Esophagus (tissue), 2 donors: ENCODE data around the gene TUNAR. TPM values are rescaled to one million over a fixed set of nuclear protein-coding genes. Genes with fewer than 3 reads are reported as not detected.

Experiments
- H3K27ac ChIP-seq, 2 donors: one replicate each; pipeline ENCODE4 v1.5.1; 2013; ENCODE audit warnings: low read depth in 2 of 2, mild to moderate bottlenecking in 2 of 2, inconsistent platforms in 1 of 2, low read length in 1 of 2, moderate library complexity in 1 of 2
- H3K27me3 ChIP-seq, 2 donors: one replicate each; pipeline ENCODE4 v1.6.1; 2013; ENCODE audit warnings: low read length in 2 of 2, control low read depth in 1 of 2, mild to moderate bottlenecking in 1 of 2; ENCODE audit not compliant: insufficient read depth in 2 of 2, control insufficient read depth in 1 of 2
- H3K36me3 ChIP-seq, 2 donors: one replicate each; pipeline ENCODE4 v1.6.1; 2013; ENCODE audit warnings: low read length in 1 of 2; ENCODE audit not compliant: control insufficient read depth in 2 of 2, insufficient read depth in 2 of 2
- H3K4me1 ChIP-seq, 2 donors: one replicate each; pipeline ENCODE4 v1.6.1; 2013; ENCODE audit warnings: low read length in 1 of 2; ENCODE audit not compliant: control insufficient read depth in 2 of 2, insufficient read depth in 2 of 2
- H3K4me3 ChIP-seq, 2 donors: one replicate each; pipeline ENCODE4 v1.5.1; 2013; ENCODE audit warnings: low read length in 2 of 2, mild to moderate bottlenecking in 2 of 2, low read depth in 1 of 2, moderate library complexity in 1 of 2
- H3K9me3 ChIP-seq, 2 donors: one replicate each; pipeline ENCODE4 v1.6.1; 2013; ENCODE audit warnings: mild to moderate bottlenecking in 2 of 2, low read depth in 1 of 2, low read length in 1 of 2, moderate library complexity in 1 of 2; ENCODE audit not compliant: control insufficient read depth in 2 of 2, insufficient read depth in 1 of 2
- WGBS, 2 donors: extraction: QIAGEN DNeasy Blood & Tissue Kit; methylation state at CpG; one replicate each; pipeline ENCODE4 v1.1.7; 2013; 5-methylcytosine and 5-hydroxymethylcytosine counted together
- polyA plus RNA-seq, 2 donors: library from polyadenylated mRNA; stranded (reverse); fragments of 200-250 nt; gene quantifications; one replicate each; pipeline ENCODE4 v1.2.3, GENCODE V29; 2013
- donor health status: healthy with polysubstance abuse.
- donor health status: Bipolar disorder and iron deficiency.

The TUNAR gene
- polyA plus RNA-seq, 2 donors, result 0.01 TPM; not detected in 1

DNA sequence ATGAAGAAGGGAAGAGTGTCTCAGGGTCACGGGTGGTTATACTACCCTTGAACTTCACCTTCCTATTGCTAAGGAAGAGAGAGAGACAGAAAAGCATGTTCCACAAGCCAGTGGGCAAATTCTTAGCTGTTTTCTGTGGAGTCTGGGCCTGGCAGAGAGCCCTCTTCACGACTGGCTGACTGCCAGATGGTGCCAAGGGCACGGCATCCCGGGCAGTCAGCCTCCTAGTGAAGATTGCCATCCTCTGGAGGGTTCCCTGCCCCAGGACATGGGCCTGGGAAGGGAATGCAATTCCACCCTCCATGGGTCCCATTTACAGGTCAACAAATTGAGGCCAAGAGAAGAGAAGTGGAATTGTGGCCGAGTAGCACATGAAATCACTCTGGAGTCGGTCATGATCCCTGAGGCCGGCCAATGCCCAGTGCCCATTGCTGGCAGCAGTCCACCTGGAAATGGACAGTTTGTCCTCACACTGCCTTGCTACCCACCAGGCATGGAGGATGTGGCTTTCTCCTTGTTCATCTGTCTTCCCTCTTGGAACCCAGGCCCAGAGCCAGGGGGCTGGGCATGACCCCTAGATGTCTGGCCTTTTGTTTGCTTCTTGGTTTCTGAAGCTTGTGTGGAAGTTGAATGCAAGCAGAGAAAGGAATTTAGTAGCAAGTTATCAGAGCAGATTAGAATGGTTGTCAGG, 9.9 kb downstream of the TUNAR start:
- no peak overlapping the region for H3K4me3 ChIP-seq
- WGBS, 2 donors, result 56 to 58% methylated on average over 7 of the region's 7 CpGs
- no peak overlapping the region for H3K27ac ChIP-seq
- H3K9me3 ChIP-seq, result no peaks in the 10 kb centered on the region
- no peaks in the 10 kb centered on the region for H3K4me1 ChIP-seq
- no peaks in the 10 kb centered on the region for H3K27me3 ChIP-seq
- no peaks in the 10 kb centered on the region for H3K36me3 ChIP-seq

DNA sequence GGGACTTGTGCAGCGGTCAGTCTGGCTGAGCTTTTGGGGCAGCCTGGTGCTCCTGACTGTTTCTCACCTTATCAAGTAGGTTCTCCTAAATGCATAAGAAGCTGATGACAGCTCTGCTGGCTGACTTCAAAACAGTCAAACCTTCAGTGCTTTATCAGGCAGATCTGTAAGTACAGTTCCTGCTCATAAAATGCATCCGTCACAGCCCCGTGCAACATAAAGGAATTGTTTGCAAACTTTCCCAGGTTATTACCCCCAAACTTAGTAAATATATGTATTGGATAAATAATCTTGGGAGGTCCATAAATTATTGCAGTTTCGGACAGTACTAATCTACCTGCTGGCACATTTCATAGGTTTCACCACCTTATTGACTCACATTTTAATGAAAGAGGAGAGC, 10.7 kb downstream of the TUNAR start:
- Histone ChIP-seq H3K27ac (no peak overlapping the region), H3K27me3 (no peaks in the 10 kb centered on the region), H3K4me1 (no peaks in the 10 kb centered on the region), H3K4me3 (no peak overlapping the region), H3K36me3 (no peaks in the 10 kb centered on the region), H3K9me3 (no peaks in the 10 kb centered on the region)
- 76 to 79% methylated on average over 4 of the region's 4 CpGs for WGBS, 2 donors

DNA sequence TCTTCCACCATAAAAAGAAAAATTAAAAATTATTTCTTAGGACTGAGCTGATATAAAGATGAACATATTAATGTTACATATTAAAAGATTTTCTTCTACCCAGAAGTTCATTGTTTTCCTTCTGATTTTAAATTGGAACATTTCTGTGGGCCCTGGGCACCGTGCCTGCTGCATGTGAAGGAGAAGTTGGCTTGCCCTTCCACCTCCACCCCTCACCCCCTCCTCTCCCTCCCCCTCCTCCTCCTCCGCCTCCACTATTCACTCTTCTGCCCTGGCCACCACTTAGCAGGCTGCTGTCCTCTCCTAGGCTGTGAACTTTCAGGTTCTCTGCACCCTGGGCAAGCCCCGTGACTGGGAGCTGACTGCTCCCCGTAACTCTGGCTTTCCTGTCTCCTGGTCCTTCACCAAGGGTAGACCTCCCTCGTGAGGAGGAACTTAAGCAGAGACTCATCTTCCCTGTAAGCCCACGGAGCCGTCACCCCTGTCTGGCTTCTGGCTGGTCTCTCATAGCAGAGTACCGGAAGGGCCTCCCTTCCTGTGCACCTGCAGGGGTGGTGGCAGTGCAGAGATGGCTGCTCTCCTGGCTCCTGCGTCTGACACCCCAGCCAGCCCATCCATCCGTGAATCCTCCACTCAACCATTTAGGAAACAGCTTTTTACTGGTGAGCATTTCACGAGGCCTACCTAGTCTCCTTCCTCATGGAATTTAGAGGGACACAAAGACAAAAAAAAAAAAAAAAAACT, 12.8 kb downstream of the TUNAR start:
- 66 to 68% methylated on average over 11 of the region's 11 CpGs for WGBS, 2 donors

DNA sequence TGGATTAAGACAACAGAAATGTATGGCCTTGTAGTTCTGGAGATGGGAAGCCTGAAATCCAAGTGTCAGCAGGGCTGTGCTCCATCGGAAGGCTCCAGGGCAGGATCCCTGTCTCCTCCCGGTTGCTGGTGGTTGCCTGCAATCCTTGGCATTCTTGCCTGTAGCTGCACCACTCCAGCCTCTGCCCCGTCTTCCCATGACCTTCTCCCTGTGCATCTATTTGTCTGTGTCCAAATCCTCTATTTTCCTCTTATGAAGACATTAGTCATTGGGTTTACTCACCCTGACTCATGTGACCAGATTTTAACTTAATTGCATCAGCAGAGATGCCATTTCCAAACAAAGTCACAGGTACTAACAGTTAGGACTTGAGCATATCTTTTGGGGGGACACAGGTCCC, 15.1 kb downstream of the TUNAR start:
- Histone ChIP-seq H3K4me3 (no peak overlapping the region), H3K4me1 (no peaks in the 10 kb centered on the region), H3K27me3 (no peaks in the 10 kb centered on the region), H3K9me3 (peaks cover 0 to 2% of the 10 kb centered on the region in 2 donors), H3K36me3 (no peaks in the 10 kb centered on the region), H3K27ac (no peak overlapping the region)
- 48 to 71% methylated on average over 3 of the region's 3 CpGs for WGBS, 2 donors

More for the DNA sequence above, 12.8 kb downstream of the TUNAR start:
- Histone ChIP-seq H3K27ac (no peak overlapping the region), H3K27me3 (no peaks in the 10 kb centered on the region), H3K36me3 (no peaks in the 10 kb centered on the region), H3K4me1 (no peaks in the 10 kb centered on the region), H3K4me3 (no peak overlapping the region), H3K9me3 (no peaks in the 10 kb centered on the region)

DNA sequence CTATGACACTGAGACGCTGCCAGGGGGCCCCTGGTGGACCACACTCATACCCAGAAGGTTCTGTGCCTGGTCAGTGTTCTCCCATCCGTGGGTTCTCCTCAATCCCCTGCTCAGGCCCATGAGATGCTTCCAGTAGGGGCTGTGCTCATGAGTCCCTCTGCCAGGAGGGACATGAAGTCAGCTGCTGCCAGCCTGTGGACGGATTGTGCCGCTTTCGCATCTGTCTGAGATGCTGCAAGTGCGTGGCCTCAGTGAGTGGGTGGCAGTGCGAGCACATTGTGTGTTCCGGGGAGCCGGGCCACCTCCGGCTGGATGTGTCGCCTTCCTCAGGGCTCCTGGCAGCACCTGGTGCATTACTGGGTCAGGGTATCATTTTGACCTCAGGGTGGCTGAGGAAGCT, 15.5 kb downstream of the TUNAR start:
- H3K27me3 ChIP-seq, result no peaks in the 10 kb centered on the region
- no peaks in the 10 kb centered on the region for H3K4me1 ChIP-seq
- WGBS, 2 donors, result 85 to 89% methylated on average over 11 of the region's 11 CpGs
- peaks cover 0 to 2% of the 10 kb centered on the region in 2 donors for H3K9me3 ChIP-seq
- H3K4me3 ChIP-seq, result no peak overlapping the region
- no peaks in the 10 kb centered on the region for H3K36me3 ChIP-seq
- no peak overlapping the region for H3K27ac ChIP-seq

DNA sequence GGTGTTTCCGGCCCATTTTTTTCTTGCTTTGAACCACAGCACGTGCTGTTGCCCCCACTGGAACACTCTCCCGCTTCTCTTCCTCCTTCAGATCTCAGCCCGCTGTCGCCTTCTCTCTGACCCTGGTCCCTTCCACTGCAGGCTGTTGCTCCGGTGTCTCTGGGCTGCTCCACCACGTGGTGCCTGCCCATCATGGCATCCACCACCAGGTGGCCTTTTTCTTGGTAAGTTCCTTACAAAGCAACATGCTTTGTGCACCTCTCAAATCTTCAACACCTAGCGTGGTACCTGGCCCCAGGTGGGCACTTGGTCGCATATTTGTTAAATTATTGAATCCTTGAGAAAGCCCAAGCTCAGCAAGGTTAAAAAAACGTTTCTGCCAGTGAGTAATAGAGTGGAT, 19.1 kb downstream of the TUNAR start:
- H3K9me3 ChIP-seq, result peaks cover 0 to 5% of the 10 kb centered on the region in 2 donors
- no peak overlapping the region for H3K4me3 ChIP-seq
- H3K4me1 ChIP-seq, result no peaks in the 10 kb centered on the region
- WGBS, 2 donors, result 42 to 45% methylated on average over 10 of the region's 10 CpGs
- H3K27me3 ChIP-seq, result no peaks in the 10 kb centered on the region
- no peaks in the 10 kb centered on the region for H3K36me3 ChIP-seq
- H3K27ac ChIP-seq, result no peak overlapping the region

DNA sequence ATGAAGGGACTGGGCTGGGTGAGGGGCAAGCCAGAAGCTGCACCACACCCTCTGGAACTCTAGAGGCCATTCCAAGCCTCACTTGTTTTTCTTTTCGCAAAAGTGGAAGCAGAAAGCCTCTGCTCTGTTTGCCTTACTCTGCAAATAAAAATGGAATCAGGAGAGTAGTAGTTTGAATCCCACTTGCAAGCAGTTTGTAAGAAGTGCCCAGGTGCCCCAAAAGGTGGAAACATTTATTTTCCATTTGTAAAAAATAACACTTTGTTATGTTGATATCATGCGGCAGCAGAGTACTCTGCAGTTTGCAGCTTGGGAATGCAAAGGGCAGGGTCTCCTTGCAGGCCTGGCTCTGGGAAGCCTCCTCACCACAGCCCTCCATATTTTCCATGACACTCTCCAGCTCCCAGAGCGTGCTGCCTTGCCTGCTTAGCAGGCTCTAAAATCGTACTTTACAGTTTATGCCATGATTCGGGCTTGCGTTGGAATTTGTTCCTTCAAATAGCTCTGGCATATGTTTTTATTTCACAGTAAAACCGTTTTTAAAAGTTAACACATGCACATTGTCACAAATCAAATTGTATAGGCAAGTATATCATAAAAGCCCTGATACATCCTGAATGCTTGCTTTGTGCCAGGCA, 20.0 kb downstream of the TUNAR start:
- Histone ChIP-seq H3K36me3 (no peaks in the 10 kb centered on the region), H3K27ac (no peak overlapping the region), H3K9me3 (peaks cover 0 to 5% of the 10 kb centered on the region in 2 donors), H3K4me3 (no peak overlapping the region), H3K4me1 (no peaks in the 10 kb centered on the region), H3K27me3 (no peaks in the 10 kb centered on the region)
- WGBS, 2 donors, result 58 to 60% methylated on average over 7 of the region's 7 CpGs

DNA sequence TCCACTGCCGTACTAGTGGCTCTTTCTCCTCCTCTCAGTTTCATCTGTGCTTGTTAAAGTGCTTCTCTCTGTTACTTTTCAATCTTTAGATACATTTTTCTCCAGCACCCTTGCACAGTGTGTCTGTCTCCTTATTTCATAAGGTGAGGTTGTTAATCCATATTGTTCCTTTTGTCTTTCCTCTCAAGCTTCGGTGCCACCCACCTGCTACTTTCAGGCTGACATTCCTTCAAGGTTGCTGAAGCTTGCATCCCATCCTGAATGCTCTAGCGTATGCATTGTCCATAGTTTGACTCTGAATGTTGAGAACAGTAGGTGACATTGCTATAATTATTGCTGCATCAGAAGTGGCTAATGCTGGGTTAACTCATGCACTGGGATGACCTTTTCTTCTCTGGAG, 20.6 kb downstream of the TUNAR start:
- no peaks in the 10 kb centered on the region for H3K4me1 ChIP-seq
- no peak overlapping the region for H3K27ac ChIP-seq
- no peaks in the 10 kb centered on the region for H3K36me3 ChIP-seq
- no peaks in the 10 kb centered on the region for H3K27me3 ChIP-seq
- H3K9me3 ChIP-seq, result peaks cover 0 to 5% of the 10 kb centered on the region in 2 donors
- WGBS, 2 donors, result 73 to 88% methylated on average over 3 of the region's 3 CpGs
- no peak overlapping the region for H3K4me3 ChIP-seq

DNA sequence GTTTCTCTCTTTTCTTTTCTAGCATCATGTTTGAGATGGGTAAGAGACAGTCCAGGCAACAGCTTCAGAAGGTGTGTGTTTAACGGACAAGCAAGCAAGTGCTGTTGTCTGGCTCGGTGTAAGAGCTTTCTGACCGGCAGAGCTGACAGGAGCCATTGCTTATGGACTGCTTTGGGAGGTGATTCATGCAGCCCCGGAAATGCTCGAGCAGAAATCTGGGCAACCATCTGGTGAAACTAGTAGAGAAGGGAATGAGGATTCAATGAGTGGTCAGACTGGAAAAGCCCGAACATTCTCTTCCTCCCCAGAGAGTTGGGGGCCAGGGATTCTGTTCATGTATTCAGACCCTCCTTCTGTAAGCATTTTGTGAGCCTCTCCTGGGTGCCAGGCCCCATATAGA, 24.4 kb downstream of the TUNAR start:
- Histone ChIP-seq H3K4me3 (no peak overlapping the region), H3K27me3 (no peaks in the 10 kb centered on the region), H3K27ac (no peak overlapping the region), H3K36me3 (no peaks in the 10 kb centered on the region), H3K4me1 (no peaks in the 10 kb centered on the region), H3K9me3 (peaks cover 0 to 3% of the 10 kb centered on the region in 2 donors)
- 55 to 63% methylated on average over 6 of the region's 6 CpGs for whole genome bisulfite sequencing, 2 donors
